Smooth muscle cell (in vitro differentiated cells): ENCODE measurements around the gene TAS2R10. TPM values are rescaled to one million over a fixed set of nuclear protein-coding genes. Genes with fewer than 3 reads are reported as not detected.

Source experiments
- DNase-seq: peaks from one replicate; lab custom pipeline; 2025; ENCODE audit not compliant: unreplicated experiment; lab: John Stamatoyannopoulos, UW
- H2AFZ ChIP-seq: fragments of 200-600 bp; sonication (generic); 2 replicates; pipeline ENCODE4 v1.6.0; 2016; ENCODE audit warnings: antibody characterized with exemption, low read depth, mild to moderate bottlenecking
- H3F3A ChIP-seq: fragments of 200-600 bp; sonication (generic); 2 replicates; pipeline ENCODE4 v1.6.0; 2017; ENCODE audit warnings: antibody characterized with exemption, low read depth
- H3K27ac ChIP-seq: fragments of 200-600 bp; sonication (generic); 2 replicates; pipeline ENCODE4 v1.5.1; 2016; ENCODE audit warnings: low read depth, mild to moderate bottlenecking
- H3K27me3 ChIP-seq: fragments of 200-600 bp; sonication (generic); 2 replicates; pipeline ENCODE4 v1.6.1; 2016; ENCODE audit warnings: low read depth, mild to moderate bottlenecking
- H3K36me3 ChIP-seq: fragments of 200-600 bp; sonication (generic); 2 replicates; pipeline ENCODE4 v1.5.1; 2016; ENCODE audit warnings: low read depth
- H3K4me1 ChIP-seq: fragments of 200-600 bp; sonication (generic); 2 replicates; pipeline ENCODE4 v1.5.1; 2016; ENCODE audit warnings: low read depth
- H3K4me2 ChIP-seq: fragments of 200-600 bp; sonication (generic); 2 replicates; pipeline ENCODE4 v1.6.0; 2016; ENCODE audit warnings: mild to moderate bottlenecking
- H3K4me3 ChIP-seq: fragments of 200-600 bp; sonication (generic); 2 replicates; pipeline ENCODE4 v1.5.1; 2016; ENCODE audit warnings: mild to moderate bottlenecking
- H3K79me2 ChIP-seq: fragments of 200-600 bp; sonication (generic); 2 replicates; pipeline ENCODE4 v1.6.0; 2016; ENCODE audit warnings: low read depth, mild to moderate bottlenecking
- H3K9ac ChIP-seq: fragments of 200-600 bp; sonication (generic); 2 replicates; pipeline ENCODE4 v1.6.0; 2016; ENCODE audit warnings: low read depth
- H3K9me3 ChIP-seq: fragments of 200-600 bp; sonication (generic); replicated peaks from 2 replicates; pipeline ENCODE4 v1.5.1; 2016; ENCODE audit warnings: low read depth
- H4K20me1 ChIP-seq: fragments of 200-600 bp; sonication (generic); 2 replicates; pipeline ENCODE4 v1.6.0; 2016; ENCODE audit warnings: low read depth
- CTCF ChIP-seq: fragments of 200-600 bp; sonication (generic); IDR thresholded peaks from 2 replicates; pipeline ENCODE4 v1.5.1; 2017; ENCODE audit warnings: borderline replicate concordance, mild to moderate bottlenecking, antibody characterized with exemption; ENCODE audit not compliant: insufficient read depth, poor library complexity, severe bottlenecking
- WGBS: methylation state at CpG from one replicate; pipeline ENCODE4 v1.1.7; 2016; ENCODE audit warnings: low lambda C conversion rate; 5-methylcytosine and 5-hydroxymethylcytosine counted together
- polyA plus RNA-seq: library from polyadenylated mRNA; unstranded; fragments of >200 nt; fragmentation: Nextera tagmentation; extraction: Ambion mirVana; gene quantifications from 2 replicates; pipeline ENCODE4 v1.2.1, GENCODE V29; 2016
- total RNA-seq: library from RNA; depleted of rRNA; stranded (reverse); fragments of >200 nt; gene quantifications from 2 replicates; pipeline ENCODE4 v1.2.3, GENCODE V29; 2014

TAS2R10 gene
- total and polyA plus RNA-seq, 2 experiments from 2014 or later = 0.50 to 8.4 TPM

DNA sequence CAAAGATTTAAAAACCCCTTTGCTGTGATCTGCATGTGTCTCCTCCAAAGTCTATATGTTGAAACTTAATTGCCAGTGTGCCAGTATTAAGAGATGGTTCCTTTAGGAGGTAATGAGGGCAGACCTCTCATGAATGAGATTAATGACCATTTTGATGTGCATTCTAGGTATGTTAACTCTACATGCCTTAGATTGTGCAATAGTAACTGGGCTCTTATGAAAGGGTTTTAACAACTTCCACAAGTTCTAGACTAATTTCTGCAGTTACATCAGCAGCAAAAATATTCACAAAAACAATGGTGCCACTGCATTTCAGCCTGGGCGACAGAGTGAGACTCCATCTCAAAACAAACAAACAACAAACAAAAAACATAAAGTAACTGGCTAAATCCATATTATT is 3.8 kb upstream of the TAS2R10 start:
- H3K27ac ChIP-seq = no peak overlapping the region
- no peak overlapping the region for H2AFZ ChIP-seq
- H4K20me1 ChIP-seq = no peaks in the 10 kb centered on the region
- H3K9me3 ChIP-seq = no peaks in the 10 kb centered on the region
- no peaks in the 10 kb centered on the region for H3K27me3 ChIP-seq
- DNase-seq = no peak
- 96% methylated on average over 1 of the region's 1 CpG for WGBS
- H3F3A ChIP-seq = no peaks in the 10 kb centered on the region
- H3K9ac ChIP-seq = no peak overlapping the region
- no peaks in the 10 kb centered on the region for H3K36me3 ChIP-seq
- H3K79me2 ChIP-seq = no peaks in the 10 kb centered on the region
- no peak overlapping the region for H3K4me3 ChIP-seq
- TF ChIP-seq CTCF = no peak
- H3K4me2 ChIP-seq = no peak overlapping the region
- H3K4me1 ChIP-seq = no peaks in the 10 kb centered on the region

DNA sequence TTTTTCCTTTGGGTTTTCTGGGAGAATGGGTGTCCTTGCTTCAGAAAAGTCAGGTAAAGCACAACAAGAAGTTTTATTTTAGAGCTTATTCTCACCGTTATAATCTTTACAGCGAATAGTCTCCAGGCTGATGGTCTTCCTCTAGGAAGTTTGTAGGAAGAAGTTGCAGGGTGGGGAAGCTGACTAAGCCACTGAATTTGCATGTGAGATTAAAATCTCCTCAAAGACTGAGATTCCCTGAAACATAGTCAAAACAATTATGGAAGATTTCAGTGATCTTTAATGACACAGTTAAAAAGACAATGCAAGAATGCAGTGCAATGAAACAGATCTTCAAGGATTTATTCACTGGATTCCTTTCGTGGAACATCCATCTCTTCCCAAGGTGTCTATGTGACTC is 1.2 kb downstream of the TAS2R10 start:
- Histone ChIP-seq H2AFZ (no peak overlapping the region), H3K36me3 (no peaks in the 10 kb centered on the region), H3K79me2 (no peaks in the 10 kb centered on the region), H3K4me2 (no peak overlapping the region), H3K4me3 (no peak overlapping the region), H3K27ac (no peak overlapping the region), H4K20me1 (no peaks in the 10 kb centered on the region), H3F3A (no peaks in the 10 kb centered on the region), H3K27me3 (no peaks in the 10 kb centered on the region), H3K9ac (no peak overlapping the region), H3K4me1 (no peaks in the 10 kb centered on the region), H3K9me3 (no peaks in the 10 kb centered on the region)
- WGBS = 67% methylated on average over 3 of the region's 3 CpGs
- DNase-seq = no peak
- no peak for TF ChIP-seq CTCF

- no peak overlapping the region for H3K27ac ChIP-seq
- 89% methylated on average over 3 of the region's 3 CpGs for WGBS
- H3K9me3 ChIP-seq = no peaks in the 10 kb centered on the region
- H3K4me1 ChIP-seq = no peaks in the 10 kb centered on the region
- H3K27me3 ChIP-seq = no peaks in the 10 kb centered on the region
- H3K79me2 ChIP-seq = no peaks in the 10 kb centered on the region
- no peaks in the 10 kb centered on the region for H4K20me1 ChIP-seq
- H3K4me3 ChIP-seq = no peak overlapping the region
- no peak overlapping the region for H3K9ac ChIP-seq
- H3K4me2 ChIP-seq = no peak overlapping the region
- no peak for TF ChIP-seq CTCF
- DNase-seq = no peak
- no peaks in the 10 kb centered on the region for H3F3A ChIP-seq
- H3K36me3 ChIP-seq = no peaks in the 10 kb centered on the region
- no peak overlapping the region for H2AFZ ChIP-seq
These were observed 14.1 kb downstream of the TAS2R10 start for GRCh38 chr12:10811883-10812536.

DNA sequence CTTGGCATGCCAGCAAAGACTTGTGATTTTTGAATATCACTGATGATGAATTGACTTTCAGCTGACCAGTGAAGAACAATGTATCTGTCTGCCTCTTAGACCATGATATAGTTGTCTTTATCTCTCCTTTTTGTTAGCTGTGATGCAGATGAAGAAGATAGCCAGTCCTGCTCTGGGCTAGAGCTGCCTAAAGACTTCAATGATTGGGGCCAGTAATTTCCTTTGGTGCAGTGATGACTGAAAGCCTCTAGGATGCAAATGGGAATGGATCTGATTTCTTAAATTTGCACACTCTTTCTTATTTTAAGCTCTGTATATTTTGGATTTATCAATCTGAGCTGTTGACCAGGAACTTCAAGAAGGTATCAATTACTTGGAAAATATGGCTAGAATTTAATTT is 16.1 kb downstream of the TAS2R10 start, which contains the start of gene TAS2R9:
TSS of gene TAS2R9 (minus strand) at position 101 of the 400 bp plus-strand sequence. CDS start at position 8, 93 bp downstream.
- no peaks in the 10 kb centered on the region for H3K27me3 ChIP-seq
- H3K36me3 ChIP-seq = no peaks in the 10 kb centered on the region
- H3K4me2 ChIP-seq = no peak within 1 kb of the TSS
- H3K9me3 ChIP-seq = no peaks in the 10 kb centered on the region
- H4K20me1 ChIP-seq = no peaks in the 10 kb centered on the region
- no peak within 1 kb of the TSS for H3K27ac ChIP-seq
- DNase-seq = no peak
- H2AFZ ChIP-seq = no peak within 1 kb of the TSS
- H3K4me3 ChIP-seq = no peak within 1 kb of the TSS
- no peak within 1 kb of the TSS for H3K9ac ChIP-seq
- no peaks in the 10 kb centered on the region for H3F3A ChIP-seq
- no peaks in the 10 kb centered on the region for H3K79me2 ChIP-seq
- TF ChIP-seq CTCF = no peak
- H3K4me1 ChIP-seq = no peaks in the 10 kb centered on the region
